Neutrophil (primary cell): ENCODE data around the gene RBMS3.

Experiments
- H3K27ac ChIP-seq: fragments of 200-600 bp; sonication (generic); 2 replicates; pipeline ENCODE4 v1.5.1; 2016; ENCODE audit warnings: mild to moderate bottlenecking, moderate library complexity
- H3K27me3 ChIP-seq: fragments of 200-600 bp; sonication (generic); 2 replicates; pipeline ENCODE4 v1.6.0; 2016; ENCODE audit warnings: mild to moderate bottlenecking
- H3K36me3 ChIP-seq: fragments of 200-600 bp; sonication (generic); 2 replicates; pipeline ENCODE4 v1.5.1; 2017
- H3K4me1 ChIP-seq, 2 experiments: fragments of 200-600 bp in 1 of 2; sonication (generic) in 1 of 2; 1 replicate in 1 of 2; 2 replicates in 1 of 2; pipeline versions ENCODE4 v1.5.1 to v1.6.1; 2013 to 2016; ENCODE audit warnings: low read depth in 1 of 2, low read length in 1 of 2, mild to moderate bottlenecking in 1 of 2, moderate library complexity in 1 of 2; ENCODE audit not compliant: control insufficient read depth in 1 of 2, insufficient read depth in 1 of 2
- H3K4me3 ChIP-seq, 2 experiments: fragments of 200-600 bp in 1 of 2; sonication (generic) in 1 of 2; 1 replicate in 1 of 2; 2 replicates in 1 of 2; pipeline ENCODE4 v1.5.1; 2013 to 2016; ENCODE audit warnings: low read depth in 1 of 2, low read length in 1 of 2, mild to moderate bottlenecking in 1 of 2, moderate library complexity in 1 of 2
- H3K9me3 ChIP-seq: fragments of 200-600 bp; sonication (generic); 2 replicates; pipeline ENCODE4 v1.5.1; 2016
- CTCF ChIP-seq: fragments of 200-600 bp; sonication (generic); IDR thresholded peaks from 2 replicates; pipeline ENCODE4 v1.5.1; 2016; ENCODE audit warnings: antibody characterized with exemption

The RBMS3 gene

GRCh38 chr3:29594261-29594660 lies 313.4 kb downstream of the RBMS3 start:
- no peaks in the 10 kb centered on the region for H3K4me1 ChIP-seq
- H3K36me3 ChIP-seq, result no peaks in the 10 kb centered on the region
- no peak overlapping the region for H3K4me3 ChIP-seq
- no peak for TF ChIP-seq CTCF
- H3K27me3 ChIP-seq, result no peaks in the 10 kb centered on the region
- H3K27ac ChIP-seq, result no peak overlapping the region
- no peaks in the 10 kb centered on the region for H3K9me3 ChIP-seq

GRCh38 chr3:29597376-29598008 lies 316.6 kb downstream of the RBMS3 start:
- H3K4me3 ChIP-seq, result no peak overlapping the region
- H3K4me1 ChIP-seq, result no peaks in the 10 kb centered on the region
- H3K27me3 ChIP-seq, result no peaks in the 10 kb centered on the region
- no peak overlapping the region for H3K27ac ChIP-seq
- no peaks in the 10 kb centered on the region for H3K36me3 ChIP-seq
- H3K9me3 ChIP-seq, result no peaks in the 10 kb centered on the region
- no peak for TF ChIP-seq CTCF

- Histone ChIP-seq H3K27me3 (no peaks in the 10 kb centered on the region), H3K27ac (no peak overlapping the region), H3K9me3 (no peaks in the 10 kb centered on the region), H3K4me3 (no peak overlapping the region), H3K36me3 (no peaks in the 10 kb centered on the region), H3K4me1 (no peaks in the 10 kb centered on the region)
- no peak for TF ChIP-seq CTCF
These were observed 321.2 kb downstream of the RBMS3 start for GRCh38 chr3:29601861-29602585.

GRCh38 chr3:29605845-29606244 lies 325.0 kb downstream of the RBMS3 start:
- H3K36me3 ChIP-seq, result no peaks in the 10 kb centered on the region
- no peaks in the 10 kb centered on the region for H3K27me3 ChIP-seq
- no peak for TF ChIP-seq CTCF
- no peak overlapping the region for H3K4me3 ChIP-seq
- no peaks in the 10 kb centered on the region for H3K9me3 ChIP-seq
- H3K27ac ChIP-seq, result no peak overlapping the region
- H3K4me1 ChIP-seq, result no peaks in the 10 kb centered on the region

- Histone ChIP-seq H3K4me3 (no peak overlapping the region), H3K27me3 (no peaks in the 10 kb centered on the region), H3K4me1 (no peaks in the 10 kb centered on the region), H3K9me3 (no peaks in the 10 kb centered on the region), H3K27ac (no peak overlapping the region), H3K36me3 (no peaks in the 10 kb centered on the region)
- no peak for TF ChIP-seq CTCF
These were observed 325.5 kb downstream of the RBMS3 start for GRCh38 chr3:29606416-29606815.
